D721Med (cell line): ENCODE results near the gene OR56B4.
"Not testable (repeated sequence)": the region's sequence is repeated elsewhere in the genome, so short reads cannot be mapped to it uniquely, and the experiment has no call there.

ENCODE experiments used
- DNase-seq: peaks from one replicate; pipeline ENCODE4 v3.0.0; 2011; ENCODE audit warnings: low spot score; ENCODE audit not compliant: insufficient read length
- FAIRE-seq: peaks from 2 replicates; lab custom pipeline; 2011; peaks lifted over from hg19 to GRCh38; lab: Jason Lieb, UNC
- CTCF ChIP-seq: IDR thresholded peaks from 2 replicates; pipeline ENCODE4 v1.5.1; 2012; ENCODE audit warnings: mild to moderate bottlenecking, control low read depth; ENCODE audit not compliant: insufficient read depth; ENCODE audit errors: missing control alignments

The OR56B4 gene

GRCh38 chr11:6107384-6107783 lies at the start of gene OR56B4:
TSS of gene OR56B4 (plus strand) at chr11:6107684. CDS start at chr11:6107779, 95 bp downstream.
- not testable (repeated sequence) for FAIRE-seq, DNase-seq

GRCh38 chr11:6061475-6061874 lies 46.0 kb upstream of the OR56B4 start:
- TF ChIP-seq CTCF: no peak
- no peak for DNase-seq
- FAIRE-seq: no peak

GRCh38 chr11:6062691-6063358 lies 44.7 kb upstream of the OR56B4 start:
- TF ChIP-seq CTCF: no peak

GRCh38 chr11:6067502-6067901 lies 40.0 kb upstream of the OR56B4 start:
- DNase-seq: no peak
- FAIRE-seq: no peak
- no peak for TF ChIP-seq CTCF

More at GRCh38 chr11:6062691-6063358, 44.7 kb upstream of the OR56B4 start:
- no peak for FAIRE-seq
- no peak for DNase-seq

- not testable (repeated sequence) for DNase-seq, FAIRE-seq
These were observed 31.0 kb upstream of the OR56B4 start for GRCh38 chr11:6076443-6076842.

- TF ChIP-seq CTCF: no peak
- DNase-seq (no peak), FAIRE-seq (no peak)
These were observed 29.8 kb upstream of the OR56B4 start for GRCh38 chr11:6077723-6078122.

- no peak for FAIRE-seq
These were observed 28.0 kb upstream of the OR56B4 start for GRCh38 chr11:6079463-6079862.

More at GRCh38 chr11:6079463-6079862, 28.0 kb upstream of the OR56B4 start:
- DNase-seq: no peak
- TF ChIP-seq CTCF: no peak
